Activated CD4-positive, alpha-beta T cell treated with anti-CD3 and anti-CD28 coated beads, Interleukin-2, amount 50 U/mL, for 48 hours (primary cell): ENCODE measurements around the gene RAB3A.
A peak's percentile ranks its signal among the peaks of the same experiment; 100 is the strongest.

Source experiments
- DNase-seq, 2 experiments: peaks; one replicate each; pipeline ENCODE4 v3.0.0-alpha.2; 2020

Gene RAB3A

DNA sequence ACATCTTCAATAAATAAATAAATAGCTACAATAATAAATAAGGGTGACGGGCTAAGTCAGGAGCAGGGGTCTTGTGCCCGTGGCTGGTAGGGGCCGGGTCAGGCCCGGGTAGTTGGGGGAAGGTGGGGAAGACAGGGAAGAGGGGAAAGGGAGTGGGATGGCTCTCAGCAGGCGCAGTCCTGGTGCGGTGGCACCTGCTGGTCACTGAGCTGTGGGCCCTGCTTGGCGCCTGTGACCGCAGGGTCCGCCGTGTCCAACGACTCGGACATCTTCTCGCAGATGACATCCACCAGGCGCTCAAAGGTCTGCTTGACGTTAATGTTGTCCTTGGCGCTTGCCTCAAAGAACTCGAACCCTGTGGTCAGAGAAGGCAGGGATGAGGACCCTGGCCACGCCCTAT is 6.5 kb downstream of the RAB3A start:
- DNase-seq, result no peak

DNA sequence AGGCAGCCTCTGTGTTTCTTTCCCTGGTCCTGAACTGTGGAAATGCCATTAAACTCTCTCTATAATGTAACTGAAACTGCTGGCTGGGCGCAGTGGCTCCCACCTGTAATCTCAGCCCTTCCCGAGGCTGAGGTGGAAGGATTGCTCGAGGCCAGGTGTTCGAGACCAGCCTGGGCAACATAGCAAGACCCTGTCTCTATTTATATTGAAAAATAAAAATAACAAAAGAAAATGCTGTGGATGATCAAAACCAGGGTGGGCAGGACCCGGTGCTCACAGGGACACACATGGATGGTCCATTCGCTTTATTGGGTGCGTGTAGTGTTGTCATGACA is 7.4 kb downstream of the RAB3A start:
- DNase-seq, result no peak

DNA sequence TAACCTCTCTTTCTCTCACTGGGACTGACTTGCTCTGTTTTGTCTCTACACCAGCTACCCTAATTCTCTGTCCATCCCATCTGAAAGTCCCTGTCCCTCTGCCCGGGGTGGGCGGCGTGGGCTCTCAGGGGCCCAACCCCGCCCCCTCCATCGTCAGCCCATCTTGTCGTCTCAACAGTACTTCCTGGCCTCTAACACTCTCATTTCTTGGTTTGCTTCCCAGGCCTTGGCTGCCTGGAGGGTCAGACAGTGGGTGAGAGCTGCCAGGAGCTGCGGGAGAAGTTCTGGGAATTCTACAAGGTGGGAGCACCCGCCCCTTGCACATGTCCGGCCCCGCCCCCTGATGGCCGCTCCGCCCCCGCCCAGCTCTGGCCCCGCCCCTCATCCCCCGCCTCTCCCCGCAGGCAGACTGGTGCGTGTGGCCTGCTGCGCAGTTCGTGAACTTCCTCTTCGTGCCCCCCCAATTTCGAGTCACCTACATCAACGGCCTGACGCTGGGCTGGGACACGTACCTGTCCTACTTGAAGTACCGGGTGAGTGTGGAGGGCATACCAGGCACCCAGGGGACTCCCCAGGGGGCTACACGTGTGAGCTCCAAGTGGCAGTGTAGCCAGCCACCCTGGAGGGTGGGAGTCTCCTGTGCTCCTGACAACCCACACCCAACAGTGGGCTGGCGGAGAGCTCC is 9.1 kb downstream of the RAB3A start:
- DNase-seq, result peak; percentile 27 to 32

DNA sequence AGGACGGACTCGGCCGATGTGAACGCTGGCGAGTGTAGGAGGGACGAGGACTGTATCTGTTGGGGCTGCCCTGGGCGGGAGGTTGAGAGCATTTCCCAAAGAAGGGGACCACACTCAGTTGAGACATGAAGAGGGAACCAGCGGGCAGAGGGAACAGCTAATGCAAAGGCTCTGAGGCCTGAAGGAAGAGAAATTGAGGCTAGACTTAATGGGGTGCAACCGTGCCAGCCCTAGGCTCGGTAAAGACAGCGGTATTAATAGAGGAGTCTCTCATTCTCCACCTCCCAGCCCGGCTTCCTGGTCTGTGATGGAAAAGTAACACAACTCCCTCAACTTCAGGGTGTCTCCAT is 9.7 kb downstream of the RAB3A start:
- no peak for DNase-seq

DNA sequence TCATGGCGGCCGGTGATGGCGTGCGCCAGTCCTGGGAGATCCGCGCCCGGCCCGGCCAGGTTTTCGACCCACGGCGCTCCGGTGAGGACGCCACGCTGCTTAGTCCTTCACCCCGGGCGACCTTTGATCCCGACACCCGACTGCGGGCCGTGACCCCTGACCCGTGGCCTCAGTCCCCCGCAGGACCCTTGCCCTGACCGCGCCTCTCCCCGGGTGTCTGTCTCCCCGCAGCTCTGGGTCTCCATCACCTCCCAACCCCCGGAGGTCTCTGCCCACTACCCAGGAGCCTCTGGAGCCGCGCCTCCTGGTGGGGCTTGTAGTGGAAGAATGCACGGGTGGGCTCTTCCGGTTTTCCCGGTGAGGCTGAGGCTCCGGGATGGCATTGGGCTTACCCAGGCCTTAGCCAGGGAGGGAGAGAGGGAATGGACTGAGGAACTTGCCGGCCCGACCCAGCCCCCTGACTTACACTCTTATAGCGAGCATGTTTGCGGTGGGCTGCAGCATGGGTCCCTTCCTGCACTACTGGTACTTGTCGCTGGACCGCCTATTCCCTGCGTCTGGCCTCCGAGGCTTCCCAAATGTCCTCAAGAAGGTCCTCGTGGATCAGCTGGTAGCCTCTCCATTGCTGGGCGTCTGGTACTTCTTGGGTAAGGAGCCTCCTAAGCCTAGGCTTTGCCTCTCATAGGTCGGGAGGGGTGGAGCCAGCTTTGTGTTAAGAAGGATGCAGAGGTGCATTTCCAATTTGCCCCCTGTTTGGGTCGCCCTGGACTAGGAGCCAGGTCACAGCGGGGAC is 10.3 kb downstream of the RAB3A start:
- DNase-seq, result no peak

DNA sequence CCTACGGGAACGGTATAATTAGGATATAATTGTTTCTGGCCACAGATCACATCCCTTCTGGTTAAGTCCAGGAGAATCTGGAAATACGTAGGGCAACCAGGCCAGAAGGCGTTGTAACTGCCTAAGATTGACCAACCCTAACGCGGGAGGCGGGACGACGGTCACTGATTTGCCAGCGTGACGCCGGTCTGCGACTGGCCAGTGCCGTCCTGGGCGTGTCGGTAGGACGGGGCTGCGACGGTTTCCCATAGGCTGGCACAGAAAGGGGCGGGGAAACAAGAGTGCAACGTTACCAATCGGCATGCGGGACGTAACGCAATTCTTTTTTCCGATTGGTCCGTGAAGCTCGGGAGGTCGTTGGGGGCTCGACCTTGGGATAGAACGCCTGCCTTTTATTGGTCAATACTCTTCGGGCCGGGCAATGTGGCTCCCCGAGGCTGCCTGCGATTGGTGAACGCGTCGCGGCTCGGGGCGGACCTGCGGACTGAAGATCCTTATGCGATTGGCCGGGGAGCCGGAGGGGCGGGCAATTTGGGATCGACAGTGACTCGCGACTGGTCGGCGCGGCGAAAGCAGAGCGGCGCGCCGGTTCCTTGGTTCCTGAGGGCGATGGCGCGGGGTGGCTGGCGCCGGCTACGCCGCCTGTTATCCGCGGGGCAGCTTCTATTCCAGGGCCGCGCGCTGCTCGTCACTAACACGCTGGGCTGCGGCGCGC is 11.0 kb downstream of the RAB3A start, which contains the start of gene MPV17L2:
MPV17L2 (plus strand) TSS at position 546 of the 715 bp plus-strand sequence; CDS start at position 610, 64 bp downstream.
- peak; percentile 98 to 99 for DNase-seq

DNA sequence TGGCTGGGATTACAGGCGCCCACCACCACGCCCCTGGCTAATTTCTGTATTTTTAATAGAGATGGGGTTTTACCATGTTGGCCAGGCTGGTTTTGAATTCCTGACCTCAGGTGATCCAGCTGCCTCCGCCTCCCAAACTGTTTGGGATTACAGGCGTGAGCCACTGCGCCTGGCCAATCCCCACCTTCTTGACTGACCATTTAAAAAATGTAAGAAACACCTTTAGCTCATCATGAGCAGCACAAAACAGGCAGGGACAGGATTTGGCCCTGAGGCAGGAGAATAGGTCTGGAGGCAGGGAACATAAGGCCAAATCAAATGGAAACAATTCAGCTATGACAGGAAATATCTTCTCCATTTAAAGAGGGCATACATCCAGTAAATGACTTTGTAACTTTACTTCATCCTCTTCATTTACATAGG is 12.2 kb downstream of the RAB3A start:
- DNase-seq, result no peak

DNA sequence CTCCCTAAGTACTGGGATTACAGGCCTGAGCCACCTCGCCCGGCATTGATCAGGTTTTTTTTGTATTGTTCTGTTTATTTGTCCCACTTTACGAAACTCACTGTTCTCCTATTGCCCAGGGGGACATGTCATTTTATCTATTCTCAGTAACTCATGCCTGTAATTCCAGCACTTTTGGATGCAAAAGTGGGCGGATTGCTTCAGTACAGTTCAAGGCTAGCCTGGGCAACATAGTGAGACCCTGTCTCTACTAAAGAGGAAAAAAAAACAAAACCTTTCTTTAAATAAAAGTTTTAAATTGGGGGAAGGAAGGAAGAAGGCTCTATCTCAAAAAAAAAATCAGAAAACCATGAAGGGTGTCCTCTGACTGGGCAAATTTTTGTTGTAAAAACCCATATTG is 13.6 kb downstream of the RAB3A start:
- DNase-seq, result no peak

DNA sequence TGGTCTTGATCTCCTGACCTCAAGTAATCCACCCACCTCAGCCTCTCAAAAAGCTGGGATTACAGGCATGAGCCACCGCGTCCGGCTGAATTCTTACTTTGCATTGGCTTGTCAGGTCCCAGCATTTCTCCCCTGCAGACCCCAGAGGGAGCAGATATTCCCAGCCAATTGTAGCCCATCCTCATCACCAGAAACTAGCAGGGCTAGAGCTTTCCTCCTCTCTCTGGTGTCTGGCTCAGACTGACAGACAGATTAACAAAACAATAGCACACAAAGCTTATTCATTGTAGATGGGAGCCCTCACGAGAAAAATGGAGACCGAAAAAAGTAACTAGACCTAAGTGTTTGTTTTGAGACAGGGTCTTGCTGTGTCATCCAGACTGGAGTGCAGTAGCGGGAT is 18.3 kb downstream of the RAB3A start:
- DNase-seq, result no peak

DNA sequence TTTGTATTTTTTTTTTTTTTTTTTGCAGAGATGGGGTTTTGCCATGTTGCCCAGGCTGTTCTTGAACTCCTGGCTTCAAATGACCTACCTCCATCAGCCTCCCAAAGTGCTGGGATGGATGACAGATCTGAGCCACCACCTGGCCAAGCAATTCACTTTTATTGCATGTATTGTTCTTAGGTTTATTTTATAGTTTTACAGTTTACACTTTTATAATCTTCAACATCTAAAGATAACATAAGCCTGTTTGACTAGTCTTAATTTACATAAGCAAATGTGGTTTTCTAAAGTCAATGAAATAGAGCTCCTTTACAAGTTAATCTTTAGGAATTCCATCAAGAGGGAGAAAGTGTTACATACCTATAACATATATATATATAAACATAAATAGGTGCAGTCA is 20.3 kb downstream of the RAB3A start:
- DNase-seq, result no peak

DNA sequence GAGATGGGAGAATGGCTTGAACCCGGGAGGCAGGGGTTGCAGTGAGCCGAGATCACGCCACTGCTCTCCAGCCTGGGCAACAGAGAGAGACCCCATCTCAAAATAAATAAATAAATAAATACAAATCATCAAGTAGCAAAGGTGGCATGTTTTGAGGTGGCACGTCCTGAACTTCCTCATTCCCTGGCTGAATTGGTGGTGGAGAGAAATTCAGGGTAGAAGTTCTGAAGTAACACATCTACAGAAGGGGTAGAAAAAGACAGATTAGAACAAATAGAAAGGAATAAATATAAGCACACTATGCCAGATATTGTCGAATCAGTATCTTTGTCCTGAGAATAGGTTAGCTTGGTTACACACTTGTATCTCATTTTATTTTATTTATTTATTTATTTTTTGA is 23.9 kb downstream of the RAB3A start:
- no peak for DNase-seq

DNA sequence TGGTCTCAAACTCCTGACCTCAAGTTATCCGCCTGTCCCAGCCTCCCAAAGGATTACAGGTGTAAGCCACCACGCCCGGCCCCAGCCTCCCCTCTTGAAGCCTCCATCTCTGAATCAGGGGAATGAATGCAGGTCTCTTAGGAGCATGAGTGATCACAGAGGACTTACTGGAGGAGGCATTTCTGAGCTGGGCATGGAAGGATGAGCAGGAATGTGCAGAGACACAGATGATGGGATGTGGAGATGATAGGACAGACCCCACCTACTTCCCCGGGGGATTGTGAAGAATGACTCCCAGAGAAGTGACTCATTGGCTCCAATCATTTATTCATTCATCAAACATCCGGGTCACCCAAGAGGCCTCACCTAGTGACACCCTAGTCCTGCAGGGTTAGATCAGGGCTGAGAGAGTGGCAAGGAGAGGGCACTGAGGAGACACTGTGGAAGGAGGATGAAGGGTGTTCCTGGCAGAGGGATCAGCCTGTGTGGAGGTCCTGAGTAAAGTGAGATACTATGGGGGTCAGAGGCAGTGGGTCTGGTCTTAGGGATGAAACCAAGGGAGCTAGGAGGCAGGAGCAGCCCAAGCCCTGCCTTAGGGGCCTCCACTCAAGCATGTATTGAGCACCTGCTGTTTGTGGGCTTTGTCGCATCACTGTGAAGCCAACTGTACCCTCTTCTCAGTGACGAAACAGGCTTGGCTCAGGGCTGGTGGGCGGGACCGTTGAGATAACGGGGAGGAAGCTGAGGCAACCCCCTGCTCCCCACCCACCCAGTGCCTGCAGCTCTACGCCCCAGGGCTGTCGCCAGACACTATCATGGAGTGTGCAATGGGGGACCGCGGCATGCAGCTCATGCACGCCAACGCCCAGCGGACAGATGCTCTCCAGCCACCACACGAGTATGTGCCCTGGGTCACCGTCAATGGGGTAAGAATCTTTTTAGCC is 27.2 kb downstream of the RAB3A start:
- DNase-seq, result no peak

DNA sequence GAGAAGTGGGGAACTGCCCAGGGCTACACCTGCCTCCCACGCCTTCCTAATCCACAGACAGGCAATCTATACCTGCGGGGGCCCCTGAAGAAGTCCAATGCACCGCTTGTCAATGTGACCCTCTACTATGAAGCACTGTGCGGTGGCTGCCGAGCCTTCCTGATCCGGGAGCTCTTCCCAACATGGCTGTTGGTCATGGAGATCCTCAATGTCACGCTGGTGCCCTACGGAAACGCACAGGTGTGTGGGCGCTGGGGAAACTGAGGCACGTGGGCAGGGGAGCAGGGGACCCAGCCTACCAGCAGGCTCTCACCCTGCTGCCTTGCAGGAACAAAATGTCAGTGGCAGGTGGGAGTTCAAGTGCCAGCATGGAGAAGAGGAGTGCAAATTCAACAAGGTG is 28.9 kb downstream of the RAB3A start:
- no peak for DNase-seq

DNA sequence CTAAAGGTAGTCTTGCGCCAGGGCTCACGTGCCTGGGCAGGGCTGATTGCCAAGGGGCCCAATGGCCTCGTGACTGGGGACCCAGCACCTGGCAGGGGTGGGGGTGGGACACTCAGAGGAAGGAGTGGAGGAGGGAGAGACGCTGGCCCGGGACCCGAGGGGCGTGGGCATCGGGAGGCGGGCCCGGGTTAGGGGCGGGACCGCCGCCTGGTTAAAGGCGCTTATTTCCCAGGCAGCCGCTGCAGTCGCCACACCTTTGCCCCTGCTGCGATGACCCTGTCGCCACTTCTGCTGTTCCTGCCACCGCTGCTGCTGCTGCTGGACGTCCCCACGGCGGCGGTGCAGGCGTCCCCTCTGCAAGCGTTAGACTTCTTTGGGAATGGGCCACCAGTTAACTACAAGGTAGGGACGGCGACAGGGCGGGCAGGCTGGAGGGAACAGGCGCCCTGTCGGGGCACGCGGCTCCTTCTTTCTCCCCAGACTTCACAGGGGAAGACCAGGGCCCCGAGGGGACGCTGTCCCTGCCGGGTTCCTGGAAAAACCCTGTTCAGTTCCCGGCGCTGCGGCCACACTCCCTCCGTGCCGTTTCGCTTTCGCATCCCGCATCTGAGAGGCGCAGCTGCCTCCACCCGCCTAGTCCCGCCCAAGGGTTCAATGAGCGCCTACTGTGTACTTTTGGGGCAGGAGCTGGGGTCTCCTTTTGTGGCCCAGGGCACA is 30.1 kb downstream of the RAB3A start, which contains the start of gene IFI30:
IFI30 (plus strand) TSS at position 242 of the 717 bp plus-strand sequence; CDS start at position 271, 29 bp downstream.
- peak; percentile 71 to 79 for DNase-seq

DNA sequence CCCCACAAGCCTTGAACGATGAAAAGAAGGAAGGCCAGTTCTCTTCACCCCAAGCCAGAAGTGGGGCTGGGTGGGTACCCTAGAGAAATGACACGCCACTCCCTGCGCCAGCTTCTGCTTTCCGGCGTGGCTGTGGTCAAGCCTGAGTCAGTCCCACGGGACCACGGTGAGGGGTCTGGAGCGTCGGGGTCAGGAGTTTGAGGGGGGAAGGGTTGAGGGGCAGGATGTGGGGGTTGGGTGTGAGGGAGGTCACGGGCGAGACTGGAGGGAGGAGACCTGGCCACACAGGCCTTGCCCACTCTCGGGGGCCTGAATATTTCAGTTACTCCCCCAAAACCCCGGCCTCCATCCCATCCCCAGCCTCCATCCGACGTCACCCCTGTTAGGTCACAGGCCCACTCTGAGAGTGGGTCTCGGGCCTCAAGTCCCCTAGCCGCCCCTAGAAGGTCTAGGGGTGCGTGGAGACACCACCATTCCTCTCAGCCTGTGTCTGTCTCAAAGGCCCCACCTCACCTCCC is 30.7 kb downstream of the RAB3A start:
- DNase-seq, result no peak

DNA sequence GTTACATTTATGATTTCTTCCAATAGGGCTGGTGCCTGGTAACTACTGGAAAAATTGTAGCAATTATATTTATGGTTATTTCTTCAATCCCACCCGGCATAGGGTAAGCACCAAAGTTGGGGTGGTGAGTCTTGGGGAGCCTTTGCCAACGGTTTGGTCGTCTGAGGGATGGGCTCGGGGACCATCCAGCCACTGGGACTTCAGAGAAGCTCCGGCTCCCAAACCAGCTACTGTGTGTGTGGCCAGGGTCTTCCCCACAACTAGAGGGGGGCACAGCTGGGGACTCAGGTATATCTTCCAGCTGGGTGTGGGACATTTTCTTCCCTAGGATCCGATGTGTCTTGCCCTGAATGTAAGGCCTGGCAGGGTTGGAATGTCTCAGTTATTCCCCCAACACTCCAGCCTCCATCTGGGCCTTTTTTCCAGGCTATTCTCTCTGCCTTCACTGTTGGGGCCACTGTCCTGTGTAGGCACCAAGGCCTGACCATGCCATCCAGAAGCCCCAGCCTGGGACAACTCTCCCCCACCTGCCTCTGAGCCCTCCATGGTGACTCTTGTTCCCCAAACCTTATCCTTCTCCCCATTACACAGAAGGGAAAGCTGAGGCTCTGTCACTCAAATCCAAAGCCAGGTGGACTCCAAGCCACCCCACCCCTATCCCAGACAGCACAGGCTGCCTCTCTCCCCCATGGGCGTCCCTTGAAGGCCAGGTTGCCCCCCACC is 31.4 kb downstream of the RAB3A start:
- DNase-seq, result no peak

DNA sequence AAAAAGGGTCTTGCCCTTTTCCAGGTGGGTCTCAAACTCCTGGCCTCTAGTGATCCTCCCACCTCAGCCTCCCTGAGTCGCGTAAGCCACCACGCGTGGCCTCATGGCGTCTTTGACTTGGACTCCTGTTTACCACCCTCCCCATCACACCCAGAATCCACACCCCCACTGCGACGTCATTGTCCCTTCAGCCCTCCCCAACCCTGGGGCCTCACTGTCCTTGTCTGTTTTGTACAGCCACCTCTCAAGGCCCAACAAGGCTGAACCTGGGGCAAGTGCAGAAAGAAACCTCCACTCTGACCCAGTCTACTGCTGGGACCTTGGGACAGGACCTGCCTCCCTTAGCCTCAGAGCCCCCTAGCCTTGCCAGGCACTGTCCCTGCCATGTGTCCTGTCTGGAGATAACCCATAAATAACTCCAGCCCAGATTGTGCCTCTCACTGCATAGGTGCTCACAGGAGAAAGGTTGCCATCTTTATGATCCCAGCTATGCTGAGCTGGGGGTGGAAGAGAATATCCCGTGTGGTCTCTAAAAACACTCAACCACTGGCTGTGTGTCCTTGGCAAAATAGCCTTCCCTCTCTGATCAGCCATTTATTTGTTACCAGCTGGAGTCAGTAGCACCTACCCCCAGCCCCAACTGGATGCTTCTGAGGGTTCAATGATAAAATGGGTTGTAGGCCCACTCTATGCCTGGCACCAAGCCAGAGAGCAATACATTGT is 32.1 kb downstream of the RAB3A start:
- DNase-seq, result no peak

DNA sequence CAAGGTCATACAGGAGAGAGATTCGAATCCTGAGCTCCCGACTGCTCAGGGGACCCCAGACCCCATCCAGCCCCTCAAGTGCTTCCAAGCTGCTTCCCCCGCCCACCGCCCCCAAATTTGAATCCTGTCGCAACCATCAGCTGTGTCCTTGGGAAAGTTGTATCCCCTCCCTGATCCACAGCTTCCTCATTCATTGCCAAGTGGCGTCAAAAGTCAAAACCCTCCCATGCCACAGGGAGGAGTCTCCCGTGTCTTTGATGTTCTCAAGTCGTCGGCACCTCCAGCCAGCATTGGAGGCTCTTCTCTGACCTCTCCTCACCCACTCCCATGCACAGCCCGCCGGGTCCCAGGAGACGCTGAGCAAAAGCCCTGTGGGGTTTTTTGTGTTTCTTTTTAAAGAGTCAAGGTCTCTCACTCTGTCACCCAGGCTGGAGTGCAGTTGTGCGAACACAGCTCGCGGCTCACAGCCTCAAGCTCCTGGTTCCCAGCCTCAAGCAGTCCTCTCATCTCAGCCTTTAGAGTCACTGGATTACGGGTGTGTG is 33.1 kb downstream of the RAB3A start:
- no peak for DNase-seq

DNA sequence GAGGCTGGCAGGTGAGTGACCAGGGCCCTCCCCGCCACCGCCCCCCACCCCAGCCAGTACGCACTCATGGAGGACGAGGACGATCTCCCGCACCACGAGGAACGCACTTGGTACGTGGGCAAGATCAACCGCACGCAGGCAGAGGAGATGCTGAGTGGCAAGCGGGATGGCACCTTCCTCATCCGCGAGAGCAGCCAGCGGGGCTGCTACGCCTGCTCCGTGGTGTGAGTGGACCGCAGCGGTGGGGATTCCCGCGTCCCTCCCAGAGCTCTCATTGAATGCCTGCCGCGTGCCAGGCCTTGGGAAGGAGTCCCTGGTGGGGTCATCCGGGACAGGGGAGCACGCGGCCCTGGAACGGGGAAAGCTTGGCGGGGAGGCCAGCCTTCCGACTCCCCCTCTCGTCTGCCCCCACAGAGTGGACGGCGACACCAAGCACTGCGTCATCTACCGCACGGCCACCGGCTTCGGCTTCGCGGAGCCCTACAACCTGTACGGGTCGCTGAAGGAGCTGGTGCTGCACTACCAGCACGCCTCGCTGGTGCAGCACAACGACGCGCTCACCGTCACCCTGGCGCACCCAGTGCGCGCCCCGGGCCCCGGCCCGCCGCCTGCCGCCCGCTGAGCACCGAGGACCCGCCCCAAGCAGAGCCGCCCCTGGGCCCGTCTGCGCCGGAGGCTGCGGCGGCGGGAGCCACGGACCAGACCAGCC is 35.0 kb downstream of the RAB3A start:
- DNase-seq, result no peak
